OCI-LY3 (cell line): ENCODE data around the gene UBE2S.

Experiments
- CTCF ChIP-seq: fragments of 200-600, 300-600 bp; sonication (generic); IDR thresholded peaks from 2 replicates; pipeline ENCODE4 v1.5.1; 2014; ENCODE audit warnings: antibody characterized with exemption, low read length, low read depth
- EZH2phosphoT487 ChIP-seq: fragments of 200-600 bp; shearing (Covaris generic); IDR thresholded peaks from 2 replicates; pipeline ENCODE4 v1.6.1; 2018; ENCODE audit warnings: antibody characterized with exemption, mixed run types, low read depth

GRCh38 chr19:55382522-55383054 is 25.0 kb downstream of the UBE2S start:
- TF ChIP-seq CTCF (no peak), EZH2phosphoT487 (no peak)
